ENCODE results near the gene STARD3. TPM values are rescaled to one million over a fixed set of nuclear protein-coding genes. Genes with fewer than 3 reads are reported as not detected.

The STARD3 gene
- total RNA-seq, 2 donors from 2014 or later: 37.2 to 44.3 TPM

Other genes with a start within 250 kb of the STARD3 start
- gene FBXL20, start 235.5 kb upstream of the STARD3 start, total RNA-seq: 10 to 100 TPM; 11.4 to 21.4 TPM
- gene MED1, start 185.9 kb upstream of the STARD3 start, total RNA-seq: 10 to 100 TPM; 25.3 to 28.3 TPM
- gene CDK12, start 175.7 kb upstream of the STARD3 start, total RNA-seq: 10 to 100 TPM; 45.0 to 57.9 TPM
- gene NEUROD2, start 29.2 kb upstream of the STARD3 start, total RNA-seq: under 1 TPM in 1 of 2 donors, not detected in 1; 0.12 TPM
- gene PPP1R1B, start 10.2 kb upstream of the STARD3 start, total RNA-seq: 100 to 1,000 TPM; 259 to 404 TPM
- under 1 TPM; 0.43 to 0.50 TPM for gene TCAP, start 28.2 kb downstream of the STARD3 start, total RNA-seq
- gene PNMT, start 31.3 kb downstream of the STARD3 start, total RNA-seq: 1 to 10 TPM in 1 of 2 donors, under 1 TPM in 1; 0.73 to 1.0 TPM
- gene PGAP3, start 50.9 kb downstream of the STARD3 start, total RNA-seq: 10 to 100 TPM; 46.1 to 56.1 TPM
- gene ERBB2, start 62.9 kb downstream of the STARD3 start, total RNA-seq: 100 to 1,000 TPM; 178 to 179 TPM
- gene MIEN1, start 93.4 kb downstream of the STARD3 start, total RNA-seq: 10 to 100 TPM; 66.5 to 85.6 TPM
- 10 to 100 TPM; 18.2 to 27.7 TPM for gene GRB7, start 100.8 kb downstream of the STARD3 start, total RNA-seq
- 1 to 10 TPM; 1.7 to 4.9 TPM for gene IKZF3, start 227.2 kb downstream of the STARD3 start, total RNA-seq
- not detected for gene ZPBP2, start 231.1 kb downstream of the STARD3 start, total RNA-seq

All from left colon (tissue), 2 donors.